GM18517 (cell line): Measurements from ENCODE around the gene KCNA5.

ENCODE experiments used
- ATAC-seq: cut with Tn5 transposase; IDR thresholded peaks from one replicate; pipeline ENCODE4 v1.9.1; 2021; ENCODE audit warnings: mild to moderate bottlenecking, moderate library complexity; ENCODE audit not compliant: unreplicated experiment

The KCNA5 gene

GRCh38 chr12:5043589-5044419 is at the start of gene KCNA5:
Gene KCNA5 (plus strand): TSS chr12:5043879. CDS start chr12:5044148, 269 bp downstream.
- ATAC-seq: no peak

GRCh38 chr12:4994622-4995021 is 49.1 kb upstream of the KCNA5 start:
- ATAC-seq: no peak

GRCh38 chr12:4996714-4997113 is 47.0 kb upstream of the KCNA5 start:
- no peak for ATAC-seq

DNA sequence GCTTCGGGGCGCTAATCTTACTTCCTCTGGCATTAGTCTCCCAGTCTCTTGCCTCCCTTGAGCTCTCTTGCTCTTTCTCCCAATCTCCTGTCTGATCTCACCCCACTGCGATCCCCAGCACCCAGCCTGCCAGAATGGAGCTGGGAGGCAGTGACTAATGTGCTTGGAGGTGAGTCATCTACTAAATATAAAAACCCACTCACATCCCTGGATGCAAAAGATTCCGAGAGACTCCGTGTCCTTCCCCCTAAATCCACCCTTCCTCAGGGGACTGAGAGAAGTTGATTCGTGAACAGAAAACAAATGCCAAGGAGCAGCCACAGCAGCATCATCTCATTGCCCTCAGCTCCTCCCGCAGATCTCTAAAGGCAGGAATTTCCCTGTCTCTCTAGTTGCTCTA is 45.7 kb upstream of the KCNA5 start:
- no peak for ATAC-seq

DNA sequence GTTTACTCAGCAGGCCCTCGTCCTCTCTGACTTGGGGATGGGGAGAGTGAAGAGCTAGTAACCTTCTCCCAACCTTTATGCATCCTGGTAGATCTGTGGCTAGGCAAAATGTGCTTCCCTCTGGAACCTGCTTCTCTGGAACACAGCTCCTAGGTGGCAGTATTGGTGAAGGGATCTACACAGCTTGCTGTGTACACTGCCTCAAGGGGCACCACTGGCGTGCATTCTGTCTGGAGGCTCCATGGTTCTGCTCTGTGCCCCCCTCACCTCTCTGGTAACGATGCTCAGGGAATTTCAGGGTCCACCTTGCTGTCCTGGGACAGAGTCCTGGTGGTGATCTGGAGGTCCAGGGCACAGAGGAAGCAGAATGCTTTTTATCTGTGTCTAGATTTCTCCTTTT is 43.5 kb upstream of the KCNA5 start:
- ATAC-seq: no peak

DNA sequence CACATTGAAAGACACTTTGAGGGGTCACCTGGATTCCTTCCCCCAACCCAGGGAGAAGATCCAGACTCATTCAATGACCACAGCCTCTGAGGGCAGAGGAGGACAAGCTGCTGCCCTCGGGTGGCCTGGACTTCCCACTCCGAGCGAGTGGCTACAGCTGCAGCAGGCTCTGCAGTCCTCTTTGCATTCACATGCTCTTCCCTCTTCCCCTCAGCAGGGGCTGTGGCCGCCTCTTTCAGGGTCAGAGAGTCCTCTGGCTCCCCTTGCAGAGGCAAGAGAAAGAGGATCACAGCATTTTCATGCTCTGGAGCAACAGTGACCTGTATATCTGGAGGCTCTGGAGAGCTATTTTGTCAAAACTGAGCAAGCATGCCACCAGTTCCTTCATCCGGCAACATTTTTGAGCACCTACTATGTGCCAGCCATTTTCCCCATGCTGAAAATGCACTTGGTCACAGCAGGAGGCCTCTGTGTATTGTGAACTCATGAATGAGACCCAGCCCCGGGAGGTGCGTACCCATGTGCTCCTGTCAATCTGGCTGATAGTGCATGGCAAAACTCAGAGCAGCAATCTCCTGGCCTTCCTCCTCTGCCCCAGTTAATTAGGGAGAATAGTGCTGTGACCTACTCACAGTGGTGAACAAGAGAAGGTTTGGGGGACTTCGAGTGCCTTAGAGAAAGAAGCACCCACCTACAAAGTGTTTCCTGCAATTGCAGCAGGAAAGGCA is 42.9 kb upstream of the KCNA5 start:
- no peak for ATAC-seq

DNA sequence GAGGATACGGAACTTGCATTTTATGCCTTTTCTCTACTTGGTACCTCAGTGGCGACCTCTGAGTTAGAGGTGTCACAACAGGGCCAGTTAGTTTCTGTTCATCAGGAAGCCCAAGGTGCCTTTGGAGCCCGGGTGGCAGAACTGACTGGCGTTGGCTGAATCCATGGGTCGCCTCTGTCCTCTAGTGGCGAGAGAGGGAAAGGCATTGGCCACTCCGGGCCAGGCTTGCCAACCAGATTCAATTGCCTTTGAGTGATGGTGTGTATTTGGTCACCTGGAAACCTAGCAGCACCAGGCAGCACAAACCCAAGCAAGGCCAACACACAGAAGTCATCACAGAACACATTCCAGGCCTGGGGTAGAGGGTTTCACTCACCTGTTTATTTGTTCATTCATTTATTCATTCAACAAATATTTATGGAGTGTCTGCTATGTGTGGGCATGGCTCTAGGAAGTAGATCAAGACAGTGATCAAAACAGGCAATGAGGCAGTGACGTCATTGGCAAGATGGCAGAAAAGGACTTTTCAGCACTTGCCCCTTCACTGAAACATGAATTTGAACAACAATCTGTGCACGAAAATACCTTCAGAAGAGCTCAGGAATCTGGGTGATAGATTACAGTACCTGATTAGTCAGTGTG is 40.5 kb upstream of the KCNA5 start:
- ATAC-seq: no peak

DNA sequence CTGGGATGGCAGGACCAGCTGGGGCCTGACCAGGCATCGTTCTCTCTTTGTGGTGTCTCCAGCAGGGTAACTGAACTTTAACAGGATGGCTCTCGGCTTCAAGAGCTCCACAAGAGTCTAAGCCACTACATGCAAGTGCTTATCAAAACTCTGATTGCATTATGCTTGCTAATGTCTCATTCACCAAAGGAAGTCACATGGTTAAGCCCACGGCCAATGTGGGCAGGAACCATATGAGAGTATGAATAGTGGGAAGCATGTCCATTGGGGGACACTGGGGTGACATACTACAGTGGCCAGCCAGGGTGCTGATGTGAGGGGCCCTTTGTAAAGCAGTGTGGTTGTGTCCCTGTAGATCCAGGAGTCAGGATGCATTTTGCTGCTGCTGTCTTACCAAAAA is 35.0 kb upstream of the KCNA5 start:
- ATAC-seq: no peak

DNA sequence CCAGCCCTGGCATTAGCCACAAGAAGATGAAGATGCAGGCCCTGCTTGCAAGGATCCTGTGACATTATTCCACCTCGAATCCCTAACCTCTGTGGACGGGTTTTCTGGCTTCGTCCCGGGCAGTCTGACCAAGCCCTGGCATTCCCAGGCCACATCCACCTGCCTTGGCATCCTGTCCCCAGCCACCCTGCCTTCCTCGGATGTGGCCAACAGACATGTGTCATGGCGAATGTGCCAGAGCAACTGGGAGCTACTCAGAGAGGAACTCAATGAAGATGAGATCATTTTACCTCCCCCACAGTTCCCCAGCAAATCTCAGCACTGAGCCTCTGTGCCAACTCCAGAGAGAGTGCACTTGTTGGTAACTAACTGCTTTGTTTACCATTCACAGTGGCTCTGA is 33.5 kb upstream of the KCNA5 start:
- no peak for ATAC-seq

DNA sequence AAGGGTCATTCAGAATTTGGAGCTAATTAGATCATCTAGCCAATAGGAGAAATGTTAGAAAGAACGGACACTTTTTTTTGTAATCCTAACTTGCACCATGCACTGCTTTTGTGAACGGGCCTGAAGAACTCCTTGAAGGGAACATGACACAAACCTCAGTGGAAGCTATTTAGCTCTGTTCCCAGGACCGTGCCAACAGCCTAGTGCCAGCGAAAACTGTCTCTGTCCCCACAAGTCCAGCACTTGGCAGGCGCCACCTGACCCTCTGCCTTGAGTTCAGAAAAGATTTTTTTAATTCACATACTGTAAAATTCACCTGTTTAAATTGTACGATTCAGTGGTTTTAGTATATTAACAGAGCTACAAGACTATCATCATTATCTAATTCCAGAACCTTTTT is 31.3 kb upstream of the KCNA5 start:
- no peak for ATAC-seq

GRCh38 chr12:5013266-5013730 is 30.4 kb upstream of the KCNA5 start:
- ATAC-seq: no peak

- no peak for ATAC-seq
Measured at GRCh38 chr12:5014269-5014668, 29.4 kb upstream of the KCNA5 start.

DNA sequence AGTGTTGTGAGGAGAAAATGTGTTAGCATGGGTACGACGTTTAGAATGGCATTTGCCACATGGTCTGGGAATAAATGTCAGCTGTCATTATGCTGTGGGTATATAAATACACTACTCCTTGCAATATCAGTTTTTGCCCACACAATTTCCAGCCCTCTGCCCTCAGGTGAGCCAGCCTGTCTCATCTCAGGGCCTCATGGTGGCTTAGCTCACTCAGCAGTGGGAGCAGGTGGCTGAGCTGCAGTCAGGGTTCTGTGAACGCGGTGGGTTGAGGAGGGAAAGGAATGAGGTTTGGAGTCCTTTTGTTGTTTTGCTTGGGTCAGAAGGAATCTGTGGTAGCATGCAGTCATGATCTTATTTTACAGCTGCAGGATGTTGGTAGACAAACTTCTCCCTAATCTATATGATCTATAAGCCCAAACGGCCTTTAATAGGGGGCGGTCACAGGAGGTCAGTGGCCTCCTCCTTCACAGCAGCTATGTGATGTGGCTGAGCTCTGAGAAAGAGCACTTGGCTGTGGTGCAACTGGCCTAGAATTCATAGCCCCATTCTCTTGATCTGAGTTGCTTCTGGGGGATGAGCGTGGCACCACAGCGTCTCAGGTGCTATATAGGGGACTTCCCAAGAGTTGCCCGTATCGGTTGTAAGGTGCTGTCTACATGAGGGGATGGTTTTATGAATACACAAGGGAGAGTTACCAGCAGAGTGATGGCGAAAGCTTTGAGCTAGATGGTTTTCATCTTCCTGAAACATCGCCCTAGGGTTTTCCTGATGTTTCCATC is 27.8 kb upstream of the KCNA5 start:
- no peak for ATAC-seq

DNA sequence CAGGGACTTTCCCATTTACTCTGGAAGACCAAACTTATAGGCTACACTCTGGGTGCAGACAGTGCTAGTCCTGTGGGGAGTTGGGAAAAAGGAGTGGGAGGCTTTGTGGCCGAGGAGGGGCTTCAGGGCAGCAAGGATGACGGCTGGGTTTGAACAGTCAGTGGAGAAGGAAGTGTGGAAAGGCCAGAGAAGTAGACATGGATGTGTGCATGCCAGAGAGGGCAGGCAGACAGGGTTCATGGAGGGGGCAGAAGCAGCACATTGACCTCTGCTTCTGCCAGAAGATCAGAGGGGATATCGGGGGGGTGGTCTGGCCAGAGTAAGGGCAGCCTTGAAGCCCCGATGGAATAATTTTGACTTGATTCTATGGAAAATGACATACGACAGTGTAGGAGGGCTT is 27.2 kb upstream of the KCNA5 start:
- no peak for ATAC-seq

DNA sequence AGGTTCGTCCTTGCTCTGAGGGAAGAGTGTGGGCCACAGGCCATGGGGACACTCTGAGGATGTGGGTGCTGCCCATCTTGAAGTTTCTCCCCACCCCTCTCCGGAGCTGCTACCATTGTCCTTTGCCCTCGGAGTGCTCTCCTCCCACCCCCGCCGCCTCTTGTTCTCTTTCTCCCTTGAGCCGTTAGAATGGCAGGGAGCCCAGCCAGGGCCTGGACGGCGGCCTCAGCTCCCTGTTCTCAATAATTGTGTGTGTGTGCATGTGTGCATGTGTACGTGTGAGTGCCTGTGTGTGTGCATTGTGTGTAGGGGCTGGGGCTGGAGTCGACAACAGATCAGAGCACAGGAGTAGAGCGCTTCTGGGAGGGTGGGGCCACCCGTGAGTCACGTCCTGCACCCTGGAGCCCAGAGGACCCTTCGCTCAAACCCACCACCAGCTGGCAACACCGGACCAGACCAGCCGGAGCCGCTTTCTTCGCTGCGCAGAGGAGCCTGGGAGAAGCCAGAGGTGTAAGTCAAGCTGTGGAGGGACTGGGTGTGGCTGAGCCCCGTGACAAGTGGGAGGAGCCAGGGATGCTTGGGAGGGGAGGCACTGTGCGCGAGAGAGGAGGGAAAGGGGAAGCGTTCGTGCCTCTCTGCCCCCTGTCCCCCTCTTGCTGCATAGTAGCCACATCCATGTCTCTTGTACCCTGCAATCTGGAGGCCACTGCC is 25.9 kb upstream of the KCNA5 start:
- ATAC-seq: no peak

GRCh38 chr12:5018677-5019076 is 25.0 kb upstream of the KCNA5 start:
- ATAC-seq: no peak

DNA sequence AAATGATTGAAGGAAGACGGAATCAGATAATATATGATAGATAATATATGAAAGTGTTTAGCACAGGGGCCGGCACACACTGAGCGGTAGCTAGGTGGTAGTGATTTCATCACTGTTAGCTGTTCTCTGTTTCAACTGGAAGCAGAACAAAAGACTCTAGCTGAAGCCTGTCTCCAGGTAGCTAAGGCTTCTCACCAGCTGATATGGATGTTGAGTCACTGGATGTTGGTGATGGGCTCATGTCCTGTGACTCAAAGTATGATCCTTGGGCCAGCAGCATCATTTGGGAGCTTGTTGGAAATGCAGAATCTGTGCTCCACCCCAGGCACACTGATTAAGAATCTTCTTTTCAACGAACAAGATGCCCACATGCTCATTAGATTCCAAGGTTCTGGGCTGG is 21.7 kb upstream of the KCNA5 start:
- ATAC-seq: no peak

- ATAC-seq: no peak
Measured at GRCh38 chr12:5022465-5023061, 21.1 kb upstream of the KCNA5 start.

DNA sequence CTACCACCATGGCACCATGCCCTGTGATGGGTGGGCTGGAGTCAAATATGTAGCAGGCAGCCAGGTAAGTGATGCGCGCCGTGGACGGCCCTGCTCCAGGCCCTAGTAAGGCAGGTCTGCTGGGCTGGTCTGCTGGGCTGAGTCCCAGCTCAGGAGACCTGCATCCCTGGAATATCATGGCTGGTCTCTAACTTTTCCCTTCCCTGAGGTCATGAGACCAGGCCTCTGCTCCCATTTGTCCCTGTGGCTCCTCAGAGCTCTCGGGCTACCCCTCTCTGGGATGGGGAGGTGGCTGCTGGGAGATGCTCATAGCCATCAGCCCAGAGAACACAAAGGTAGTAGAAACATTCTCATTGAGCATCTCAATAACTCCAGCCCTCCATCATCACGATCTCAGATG is 19.8 kb upstream of the KCNA5 start:
- ATAC-seq: no peak

- no peak for ATAC-seq
Measured at GRCh38 chr12:5026342-5026938, 17.2 kb upstream of the KCNA5 start.
